Measurements from ENCODE around the gene HEPACAM.

HEPACAM gene

GRCh38 chr11:124890151-124890550 is 45.7 kb downstream of the HEPACAM start:
- H3K4me2 ChIP-seq (ENCODE audit: low read length): no peak overlapping the region
- TF ChIP-seq CTCF (IDR thresholded peaks at IDR 0.05): no peak
- H3K4me3 ChIP-seq (ENCODE audit: low read depth, low read length): no peak overlapping the region
- H3K9ac ChIP-seq: no peak overlapping the region
- no peaks in the 10 kb centered on the region for H3K4me1 ChIP-seq
- no peak overlapping the region for H2AFZ ChIP-seq
- no peak overlapping the region for H3K27ac ChIP-seq
- H3K36me3 ChIP-seq (ENCODE audit: control insufficient read depth, insufficient read depth, low read length): no peaks in the 10 kb centered on the region
- H3K9me3 ChIP-seq (ENCODE audit: control insufficient read depth, low read length): no peaks in the 10 kb centered on the region
- H3K79me2 ChIP-seq: no peaks in the 10 kb centered on the region
- H3K27me3 ChIP-seq (ENCODE audit: control insufficient read depth, insufficient read depth, low read length): no peaks in the 10 kb centered on the region

DNA sequence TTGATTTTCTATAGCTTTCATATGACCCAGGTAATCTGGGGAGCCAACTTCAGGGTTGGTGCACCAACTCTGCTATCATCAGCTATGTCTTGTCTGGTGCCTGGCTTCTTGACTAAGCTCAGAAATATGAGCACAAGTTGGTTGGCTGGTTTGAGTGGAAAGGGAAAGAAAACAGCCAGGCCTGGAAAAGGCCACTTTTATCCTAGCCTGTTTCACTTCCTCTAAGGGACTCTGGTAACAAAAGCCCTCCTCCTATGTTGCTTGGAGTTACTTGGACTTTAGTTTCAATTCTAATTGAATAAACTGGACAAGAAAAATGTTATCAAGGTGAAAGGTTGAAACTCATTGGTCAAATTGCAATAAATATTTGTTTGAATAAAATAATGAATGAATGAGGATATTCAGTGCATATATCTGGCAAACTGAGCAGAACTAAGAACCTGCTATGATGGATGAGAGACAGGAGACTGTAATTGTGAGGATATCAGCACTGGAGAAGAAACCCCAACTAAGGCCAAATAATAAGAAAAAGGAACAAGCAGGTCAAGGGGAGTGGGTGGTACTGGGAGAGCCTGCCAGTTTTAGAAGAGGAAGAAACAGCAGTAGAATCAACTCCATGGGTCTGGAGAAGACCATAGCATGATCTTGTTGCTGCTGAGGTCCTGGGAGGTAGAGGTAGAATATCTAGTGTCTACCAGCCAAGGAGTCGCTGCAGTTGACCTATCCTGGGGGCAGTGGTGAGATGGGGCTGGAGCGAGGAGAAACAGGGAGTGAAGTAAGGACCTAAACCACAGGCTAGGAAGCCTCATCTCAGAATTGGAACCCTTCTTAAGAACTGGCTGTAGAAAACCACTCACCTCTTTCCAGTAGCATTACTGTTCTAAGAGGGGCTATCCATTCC is 46.4 kb downstream of the HEPACAM start:
- Histone ChIP-seq H3K9ac (no peak overlapping the region), H3K27ac (no peak overlapping the region), H3K27me3 (ENCODE audit: control insufficient read depth, insufficient read depth, low read length) (no peaks in the 10 kb centered on the region), H3K9me3 (ENCODE audit: control insufficient read depth, low read length) (no peaks in the 10 kb centered on the region), H3K4me3 (ENCODE audit: low read depth, low read length) (no peak overlapping the region), H3K36me3 (ENCODE audit: control insufficient read depth, insufficient read depth, low read length) (no peaks in the 10 kb centered on the region), H3K79me2 (no peaks in the 10 kb centered on the region), H3K4me2 (ENCODE audit: low read length) (no peak overlapping the region), H3K4me1 (no peaks in the 10 kb centered on the region), H2AFZ (no peak overlapping the region)
- no peak for TF ChIP-seq CTCF (IDR thresholded peaks at IDR 0.05)

- Histone ChIP-seq H3K4me3 (ENCODE audit: low read depth, low read length) (no peak overlapping the region), H3K36me3 (ENCODE audit: control insufficient read depth, insufficient read depth, low read length) (no peaks in the 10 kb centered on the region), H3K79me2 (no peaks in the 10 kb centered on the region), H3K9ac (no peak overlapping the region), H3K27ac (no peak overlapping the region), H2AFZ (no peak overlapping the region), H3K9me3 (ENCODE audit: control insufficient read depth, low read length) (no peaks in the 10 kb centered on the region), H3K27me3 (ENCODE audit: control insufficient read depth, insufficient read depth, low read length) (no peaks in the 10 kb centered on the region), H3K4me2 (ENCODE audit: low read length) (no peak overlapping the region), H3K4me1 (no peaks in the 10 kb centered on the region)
- no peak for TF ChIP-seq CTCF (IDR thresholded peaks at IDR 0.05)
Measured at GRCh38 chr11:124887667-124888013, 48.2 kb downstream of the HEPACAM start.

GRCh38 chr11:124886978-124887666 is 48.7 kb downstream of the HEPACAM start:
- H3K9ac ChIP-seq: no peak overlapping the region
- no peak overlapping the region for H2AFZ ChIP-seq
- H3K27me3 ChIP-seq (ENCODE audit: control insufficient read depth, insufficient read depth, low read length): no peaks in the 10 kb centered on the region
- no peaks in the 10 kb centered on the region for H3K4me1 ChIP-seq
- H3K36me3 ChIP-seq (ENCODE audit: control insufficient read depth, insufficient read depth, low read length): no peaks in the 10 kb centered on the region
- TF ChIP-seq CTCF (IDR thresholded peaks at IDR 0.05): no peak
- no peaks in the 10 kb centered on the region for H3K9me3 ChIP-seq (ENCODE audit: control insufficient read depth, low read length)
- H3K4me2 ChIP-seq (ENCODE audit: low read length): no peak overlapping the region
- H3K27ac ChIP-seq: no peak overlapping the region
- H3K79me2 ChIP-seq: no peaks in the 10 kb centered on the region
- no peak overlapping the region for H3K4me3 ChIP-seq (ENCODE audit: low read depth, low read length)
